B cell (primary cell): ENCODE measurements around the gene TMEM156. TPM values are rescaled to one million over a fixed set of nuclear protein-coding genes. Genes with fewer than 3 reads are reported as not detected.

Source experiments
- ATAC-seq: fragments of 200-7000 bp; cut with Tn5 transposase; one replicate; pipeline ENCODE4 v1.10.0; 2021; ENCODE audit warnings: low read depth, mild to moderate bottlenecking, moderate number of reproducible peaks, moderate library complexity
- CTCF ChIA-PET: fragments of 350-600 bp; sonication (Branson Sonifier 250); formaldehyde crosslinking; loops from one replicate; lab custom pipeline; 2021; ENCODE audit warnings: antibody characterized with exemption, inconsistent platforms; lab: Charles Lee
- POLR2A ChIA-PET: fragments of 350-600 bp; sonication (Branson Sonifier 250); formaldehyde crosslinking; loops from one replicate; lab custom pipeline; 2021; ENCODE audit warnings: antibody characterized with exemption; lab: Charles Lee
- DNase-seq: peaks from one replicate; pipeline ENCODE4 v3.0.0; 2013
- H2AFZ ChIP-seq: 2 replicates; pipeline ENCODE4 v1.6.1; 2012; ENCODE audit warnings: mild to moderate bottlenecking, low read depth, low read length; ENCODE audit not compliant: insufficient read depth, poor library complexity, severe bottlenecking
- H3K27ac ChIP-seq, 2 donors: 1 replicate in 1 of 2; 2 replicates in 1 of 2; pipeline ENCODE4 v1.5.1; 2012 to 2013; ENCODE audit warnings: low read length in 2 of 2, mild to moderate bottlenecking in 2 of 2, moderate library complexity in 1 of 2
- H3K27me3 ChIP-seq, 4 experiments: fragments of 200-600 bp in 1 of 4; sonication (generic) in 1 of 4; replicated peaks in 1 of 4; 1 replicate in 2 of 4; 2 replicates in 2 of 4; pipeline versions ENCODE4 v1.6.1 to v1.7.0; 2013 to 2016; ENCODE audit warnings: low read length in 3 of 4, mild to moderate bottlenecking in 2 of 4, mixed read lengths in 1 of 4, moderate library complexity in 1 of 4; ENCODE audit not compliant: insufficient read depth in 4 of 4, control insufficient read depth in 3 of 4; ENCODE audit errors: control extremely low read depth in 1 of 4
- H3K36me3 ChIP-seq, 2 experiments: replicated peaks in 1 of 2; 1 replicate in 1 of 2; 2 replicates in 1 of 2; pipeline versions ENCODE4 v1.6.1 to v1.7.1; 2013; ENCODE audit warnings: low read length in 1 of 2; ENCODE audit not compliant: insufficient read depth in 2 of 2, control insufficient read depth in 1 of 2; ENCODE audit errors: control extremely low read depth in 1 of 2, extremely low read depth in 1 of 2
- H3K4me1 ChIP-seq, 2 donors: fragments of 200-600 bp in 1 of 2; sonication (generic) in 1 of 2; 1 replicate in 1 of 2; 2 replicates in 1 of 2; pipeline versions ENCODE4 v1.5.1 to v1.6.1; 2013 to 2017; ENCODE audit warnings: low read length in 2 of 2; ENCODE audit not compliant: control insufficient read depth in 2 of 2, insufficient read depth in 2 of 2
- H3K4me2 ChIP-seq: replicated peaks from 2 replicates; pipeline ENCODE3; 2012; ENCODE audit warnings: mild to moderate bottlenecking, low read depth, low read length; ENCODE audit not compliant: poor library complexity, severe bottlenecking
- H3K4me3 ChIP-seq, 5 experiments: fragments of 200-600 bp in 1 of 5; sonication (generic) in 1 of 5; 1 replicate in 3 of 5; 2 replicates in 2 of 5; pipeline versions ENCODE4 v1.5.1 to v1.7.0; 2011 to 2016; ENCODE audit warnings: low read length in 4 of 5, mild to moderate bottlenecking in 4 of 5, low read depth in 2 of 5, control low read depth in 1 of 5, moderate library complexity in 1 of 5; ENCODE audit not compliant: insufficient read depth in 1 of 5; ENCODE audit errors: control extremely low read depth in 1 of 5, extremely low read depth in 1 of 5
- H3K79me2 ChIP-seq: fragments of 200-600 bp; sonication (generic); one replicate; pipeline ENCODE4 v1.6.0; 2016; ENCODE audit warnings: low read length; ENCODE audit not compliant: control insufficient read depth, insufficient read depth
- H3K9ac ChIP-seq: fragments of 200-600 bp; sonication (generic); 2 replicates; pipeline ENCODE4 v1.6.1; 2017; ENCODE audit warnings: mild to moderate bottlenecking, low read length, moderate library complexity
- H3K9me3 ChIP-seq, 3 donors: one replicate each; pipeline versions ENCODE4 v1.6.1 to v1.7.1; 2013; ENCODE audit warnings: low read length in 2 of 3; ENCODE audit not compliant: control insufficient read depth in 2 of 3, insufficient read depth in 1 of 3; ENCODE audit errors: control extremely low read depth in 1 of 3
- H4K20me1 ChIP-seq: 2 replicates; pipeline ENCODE4 v1.6.0; 2012; ENCODE audit warnings: mild to moderate bottlenecking, low read length; ENCODE audit not compliant: insufficient read depth, control insufficient read depth, poor library complexity, severe bottlenecking
- H3K27ac Mint-ChIP-seq: one replicate; pipeline ENCODE4 v1.8.0; 2021; ENCODE audit warnings: mixed read lengths
- H3K27me3 Mint-ChIP-seq: one replicate; pipeline ENCODE4 v1.8.0; 2021; ENCODE audit warnings: mixed read lengths
- H3K4me1 Mint-ChIP-seq: one replicate; pipeline ENCODE4 v1.8.0; 2021; ENCODE audit warnings: mixed read lengths
- H3K4me3 Mint-ChIP-seq: one replicate; pipeline ENCODE4 v1.8.0; 2021; ENCODE audit warnings: mixed read lengths
- H3K9me3 Mint-ChIP-seq: one replicate; pipeline ENCODE4 v1.8.0; 2022; ENCODE audit warnings: mixed read lengths; ENCODE audit not compliant: insufficient read depth
- EZH2 ChIP-seq: IDR thresholded peaks from 2 replicates; pipeline ENCODE4 v1.6.1; 2012; ENCODE audit warnings: borderline replicate concordance, low read depth, mild to moderate bottlenecking, moderate library complexity, low read length; ENCODE audit not compliant: insufficient read depth, poor library complexity, severe bottlenecking
- WGBS: methylation state at CpG from one replicate; pipeline ENCODE4 v1.1.5; 2013; ENCODE audit warnings: missing lambda C conversion rate; ENCODE audit not compliant: insufficient coverage; 5-methylcytosine and 5-hydroxymethylcytosine counted together
- intact Hi-C: fragments of 100-400 bp; cut with micrococcal nuclease; formaldehyde crosslinking; loops from one replicate; pipeline ENCODE4 v1.10.0; 2022
- polyA plus RNA-seq: library from polyadenylated mRNA; depleted of rRNA; stranded (reverse); fragments of >200 nt; gene quantifications from 2 replicates; pipeline ENCODE4 v1.2.3, GENCODE V29; 2012
- total RNA-seq, 2 donors: library from RNA; stranded (reverse); fragments of 120-200 nt in 1 of 2; gene quantifications; 1 replicate in 1 of 2; 2 replicates in 1 of 2; pipeline versions ENCODE4 v1.2.3 to v1.2.4, GENCODE V29; 2013 to 2022
- TF ChIP-seq, protein P1 (sequence below): fragments of 200-600 bp; IDR thresholded peaks from one replicate; pipeline ENCODE4 v1.8.0; 2022; ENCODE audit warnings: antibody characterized with exemption, mild to moderate bottlenecking

TMEM156 gene
- total and polyA plus RNA-seq, 2 donors (not counting 1 experiment from before 2014, with no cell fraction given): 58.4 to 59.9 TPM

DNA sequence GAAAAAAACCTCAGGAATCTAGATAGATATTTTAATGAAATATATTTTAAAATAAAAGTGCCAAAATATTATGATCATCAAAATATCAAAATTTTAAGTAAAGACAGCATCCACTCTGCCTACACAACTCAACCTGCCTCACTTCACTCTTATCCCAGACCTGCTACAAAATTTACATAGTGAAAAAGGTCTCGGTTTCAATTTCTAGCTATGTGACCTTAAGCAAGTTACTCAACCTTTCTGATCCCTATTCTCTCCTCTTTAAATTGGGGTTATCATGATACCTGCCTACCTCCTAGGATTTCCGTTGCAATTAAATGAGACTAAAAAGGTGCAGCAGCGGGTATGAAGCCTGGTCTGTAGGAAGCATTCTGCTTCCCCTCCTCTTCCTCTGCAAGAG, 91.7 kb downstream of the TMEM156 start:
- Histone ChIP-seq H3K4me3 (no peak overlapping the region), H3K27ac (no peak overlapping the region), H3K9ac (no peak overlapping the region), H3K79me2 (no peaks in the 10 kb centered on the region), H4K20me1 (no peaks in the 10 kb centered on the region), H2AFZ (no peak overlapping the region), H3K9me3 (no peaks in the 10 kb centered on the region), H3K36me3 (no peaks in the 10 kb centered on the region), H3K4me1 (no peaks in the 10 kb centered on the region), H3K4me2 (no peak overlapping the region), H3K27me3 (no peaks in the 10 kb centered on the region)
- ChIA-PET CTCF (interaction anchor here (1.5 kb wide), 1 partner anchor 38 kb away, joined by 3 read pairs; no protein-coding TSS in a partner anchor), POLR2A (no interaction called here)
- Mint-ChIP-seq H3K9me3 (no peaks in the 10 kb centered on the region), H3K4me3 (no peak overlapping the region), H3K27ac (no peak overlapping the region), H3K27me3 (no peaks in the 10 kb centered on the region), H3K4me1 (no peaks in the 10 kb centered on the region)
- no peak for ATAC-seq
- intact Hi-C loops: no loop called here
- no peak for DNase-seq
- WGBS: 100% methylated on average over 1 of the region's 3 CpGs
- TF ChIP-seq EZH2: no peak
- TF ChIP-seq, protein P1, sequence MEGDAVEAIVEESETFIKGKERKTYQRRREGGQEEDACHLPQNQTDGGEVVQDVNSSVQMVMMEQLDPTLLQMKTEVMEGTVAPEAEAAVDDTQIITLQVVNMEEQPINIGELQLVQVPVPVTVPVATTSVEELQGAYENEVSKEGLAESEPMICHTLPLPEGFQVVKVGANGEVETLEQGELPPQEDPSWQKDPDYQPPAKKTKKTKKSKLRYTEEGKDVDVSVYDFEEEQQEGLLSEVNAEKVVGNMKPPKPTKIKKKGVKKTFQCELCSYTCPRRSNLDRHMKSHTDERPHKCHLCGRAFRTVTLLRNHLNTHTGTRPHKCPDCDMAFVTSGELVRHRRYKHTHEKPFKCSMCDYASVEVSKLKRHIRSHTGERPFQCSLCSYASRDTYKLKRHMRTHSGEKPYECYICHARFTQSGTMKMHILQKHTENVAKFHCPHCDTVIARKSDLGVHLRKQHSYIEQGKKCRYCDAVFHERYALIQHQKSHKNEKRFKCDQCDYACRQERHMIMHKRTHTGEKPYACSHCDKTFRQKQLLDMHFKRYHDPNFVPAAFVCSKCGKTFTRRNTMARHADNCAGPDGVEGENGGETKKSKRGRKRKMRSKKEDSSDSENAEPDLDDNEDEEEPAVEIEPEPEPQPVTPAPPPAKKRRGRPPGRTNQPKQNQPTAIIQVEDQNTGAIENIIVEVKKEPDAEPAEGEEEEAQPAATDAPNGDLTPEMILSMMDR: no peak

DNA sequence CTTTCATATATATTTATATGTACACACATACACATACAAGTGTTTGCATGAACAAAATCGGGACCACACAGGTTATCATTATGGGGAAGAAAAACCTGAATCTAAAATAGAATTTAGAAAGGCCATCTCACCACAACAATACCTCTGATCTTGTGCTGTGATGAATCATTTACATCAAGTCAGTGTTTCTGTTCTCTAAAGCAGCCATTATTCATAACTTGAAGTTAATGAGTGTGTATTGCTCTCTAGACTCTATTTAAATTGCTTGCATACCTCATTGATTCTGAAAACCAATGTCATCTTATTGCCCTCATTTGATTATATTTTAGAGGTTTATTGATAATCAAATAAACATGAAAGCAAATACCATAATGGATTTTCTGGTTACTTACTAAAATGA, 93.0 kb downstream of the TMEM156 start:
- Histone ChIP-seq H3K36me3 (no peaks in the 10 kb centered on the region), H3K27ac (no peak overlapping the region), H4K20me1 (no peaks in the 10 kb centered on the region), H3K4me2 (no peak overlapping the region), H3K27me3 (no peaks in the 10 kb centered on the region), H3K79me2 (no peaks in the 10 kb centered on the region), H3K4me3 (no peak overlapping the region), H3K9me3 (no peaks in the 10 kb centered on the region), H3K9ac (no peak overlapping the region), H3K4me1 (no peaks in the 10 kb centered on the region), H2AFZ (no peak overlapping the region)
- peak; percentile 36 for ATAC-seq
- Mint-ChIP-seq H3K27me3 (no peaks in the 10 kb centered on the region), H3K4me3 (no peak overlapping the region), H3K27ac (no peak overlapping the region), H3K9me3 (no peaks in the 10 kb centered on the region), H3K4me1 (no peaks in the 10 kb centered on the region)
- intact Hi-C loops: no loop called here
- WGBS: no CpG with 5 or more reads among the region's 1 CpG
- TF ChIP-seq, protein P1: no peak
- TF ChIP-seq EZH2: no peak
- POLR2A ChIA-PET: no interaction called here
- no peak for DNase-seq
- CTCF ChIA-PET: no interaction called here
